Common myeloid progenitor, CD34-positive (primary cell): Measurements from ENCODE around the gene CLIC1.

Source experiments
- CTCF ChIA-PET: fragments of 350-600 bp; sonication (Branson Sonifier 250); formaldehyde crosslinking; loops from one replicate; lab custom pipeline; 2021; ENCODE audit warnings: antibody characterized with exemption; lab: Charles Lee
- POLR2A ChIA-PET: fragments of 350-600 bp; sonication (Branson Sonifier 250); formaldehyde crosslinking; loops from one replicate; lab custom pipeline; 2021; ENCODE audit warnings: antibody characterized with exemption; lab: Charles Lee
- DNase-seq, 3 donors: peaks; one replicate each; pipeline versions ENCODE4 v3.0.0 to v3.0.0-alpha.2; 2013
- H3K27ac ChIP-seq, 2 experiments: 1 replicate in 1 of 2; 2 replicates in 1 of 2; pipeline ENCODE4 v1.7.0; 2013; ENCODE audit warnings: inconsistent platforms in 2 of 2, low read length in 2 of 2, mild to moderate bottlenecking in 2 of 2, low read depth in 1 of 2, moderate library complexity in 1 of 2; ENCODE audit not compliant: severe bottlenecking in 2 of 2, insufficient read depth in 1 of 2, poor library complexity in 1 of 2
- H3K27me3 ChIP-seq, 5 experiments: replicated peaks in 2 of 5; 1 replicate in 3 of 5; 2 replicates in 2 of 5; pipeline versions ENCODE4 v1.6.1 to v1.7.0; 2013; ENCODE audit warnings: low read length in 4 of 5, mild to moderate bottlenecking in 2 of 5, moderate library complexity in 2 of 5, inconsistent platforms in 1 of 5; ENCODE audit not compliant: insufficient read depth in 5 of 5, control insufficient read depth in 4 of 5
- H3K36me3 ChIP-seq, 4 experiments: 1 replicate in 2 of 4; 2 replicates in 2 of 4; pipeline versions ENCODE4 v1.6.1 to v1.7.0; 2013; ENCODE audit warnings: low read length in 3 of 4, control low read depth in 1 of 4, mild to moderate bottlenecking in 1 of 4; ENCODE audit not compliant: control insufficient read depth in 4 of 4, insufficient read depth in 4 of 4
- H3K4me1 ChIP-seq, 4 experiments: 1 replicate in 3 of 4; 2 replicates in 1 of 4; pipeline versions ENCODE4 v1.6.1 to v1.7.1; 2013; ENCODE audit warnings: low read length in 3 of 4, mild to moderate bottlenecking in 3 of 4, control low read depth in 1 of 4, inconsistent platforms in 1 of 4, moderate library complexity in 1 of 4; ENCODE audit not compliant: control insufficient read depth in 4 of 4, insufficient read depth in 4 of 4; ENCODE audit errors: control extremely low read depth in 1 of 4
- H3K4me3 ChIP-seq, 7 experiments: 1 replicate in 4 of 7; 2 replicates in 3 of 7; pipeline versions ENCODE4 v1.5.1 to v1.7.0; 2013; ENCODE audit warnings: mild to moderate bottlenecking in 7 of 7, low read length in 6 of 7, moderate library complexity in 6 of 7, inconsistent platforms in 2 of 7, low read depth in 2 of 7, control low read depth in 1 of 7; ENCODE audit not compliant: insufficient read depth in 4 of 7, control insufficient read depth in 1 of 7; ENCODE audit errors: extremely low read depth in 1 of 7
- H3K9me3 ChIP-seq, 5 experiments: 1 replicate in 4 of 5; 2 replicates in 1 of 5; pipeline versions ENCODE4 v1.6.1 to v1.7.1; 2013; ENCODE audit warnings: low read length in 4 of 5, mild to moderate bottlenecking in 2 of 5, inconsistent platforms in 1 of 5, low read depth in 1 of 5, moderate library complexity in 1 of 5; ENCODE audit not compliant: control insufficient read depth in 4 of 5, insufficient read depth in 2 of 5; ENCODE audit errors: control extremely low read depth in 1 of 5
- WGBS: methylation state at CpG from one replicate; pipeline ENCODE4 v1.1.5; 2013; ENCODE audit not compliant: insufficient coverage; 5-methylcytosine and 5-hydroxymethylcytosine counted together

CLIC1 gene

DNA sequence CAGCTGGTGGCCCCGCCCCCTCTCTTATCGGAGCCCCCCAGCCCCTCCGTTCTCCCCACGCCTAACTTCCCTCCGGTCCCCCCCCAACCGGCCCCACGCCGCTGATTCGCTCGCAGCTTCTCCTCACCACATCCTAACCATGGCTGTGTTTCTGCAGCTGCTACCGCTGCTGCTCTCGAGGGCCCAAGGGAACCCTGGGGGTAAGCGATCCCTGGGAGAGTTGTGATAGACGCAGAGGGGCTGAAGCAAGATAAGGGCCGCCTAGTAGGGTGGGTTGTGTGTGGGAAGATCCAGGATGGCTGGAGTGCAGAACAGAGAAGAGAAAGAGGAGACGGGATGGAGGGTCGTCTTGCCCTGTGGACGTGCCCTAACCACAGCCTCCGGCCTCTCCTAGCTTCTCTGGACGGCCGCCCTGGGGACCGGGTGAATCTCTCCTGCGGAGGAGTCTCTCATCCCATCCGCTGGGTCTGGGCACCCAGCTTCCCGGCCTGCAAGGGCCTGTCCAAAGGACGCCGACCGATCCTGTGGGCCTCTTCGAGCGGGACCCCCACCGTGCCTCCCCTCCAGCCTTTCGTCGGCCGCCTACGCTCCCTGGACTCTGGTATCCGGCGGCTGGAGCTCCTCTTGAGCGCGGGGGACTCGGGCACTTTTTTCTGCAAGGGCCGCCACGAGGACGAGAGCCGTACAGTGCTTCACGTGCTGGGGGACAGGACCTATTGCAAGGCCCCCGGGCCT, 12.9 kb downstream of the CLIC1 start, which contains the start of gene MPIG6B:
MPIG6B (plus strand) TSS at position 129 of the 735 bp plus-strand sequence; CDS start at position 140, 11 bp downstream.
- WGBS, result 41% methylated on average over 42 of the region's 46 CpGs
- CTCF ChIA-PET, result interaction anchor here (0.6 to 19.7 kb wide), 13 partner anchors 10 to 106 kb away, joined by 3 to 268 read pairs (median 5); partner anchors contain the start of genes LY6G6D, LY6G6F, MSH5 and SAPCD1
- Histone ChIP-seq H3K9me3 (no peaks in the 10 kb centered on the region), H3K27ac (peak within 1 kb of the TSS; percentile 33 to 65), H3K4me1 (peaks cover 11 to 58% (median 50%) of the 10 kb centered on the region in 4 experiments), H3K36me3 (peaks cover 0 to 23% (median 9%) of the 10 kb centered on the region in 4 experiments), H3K27me3 (no peaks in the 10 kb centered on the region), H3K4me3 (peak within 1 kb of the TSS in 5 of 7 experiments; percentile 27 to 69 (median 56))
- peak in 2 of 3 donors; percentile 73 to 80 for DNase-seq
- POLR2A ChIA-PET, result interaction anchor here (0.6 to 2.6 kb wide), 4 partner anchors 12 to 244 kb away, joined by 3 to 21 read pairs (median 12); partner anchors contain the start of gene MSH5

GRCh38 chr6:31722173-31722572, 14.2 kb downstream of the CLIC1 start:
- peaks cover 0 to 20% (median 8%) of the 10 kb centered on the region in 4 experiments for H3K36me3 ChIP-seq
- H3K9me3 ChIP-seq, result no peaks in the 10 kb centered on the region
- ChIA-PET POLR2A (no interaction called here), CTCF (interaction anchor here (1.0 to 9.4 kb wide), 5 partner anchors 9 to 56 kb away, joined by 3 to 136 read pairs (median 3); partner anchors contain the start of genes LY6G6D and MSH5)
- WGBS, result 89% methylated on average over 3 of the region's 3 CpGs
- H3K4me1 ChIP-seq, result peaks cover 11 to 46% (median 38%) of the 10 kb centered on the region in 4 experiments
- H3K4me3 ChIP-seq, result no peak overlapping the region
- no peak for DNase-seq
- H3K27me3 ChIP-seq, result no peaks in the 10 kb centered on the region
- H3K27ac ChIP-seq, result no peak overlapping the region

GRCh38 chr6:31721351-31722020, 14.8 kb downstream of the CLIC1 start, which contains the start of gene LY6G6C:
Gene LY6G6C, minus strand, starts transcription at chr6:31721746. Its CDS starts 67 bp downstream, at chr6:31721679.
- CTCF ChIA-PET, result interaction anchor here (1.0 to 9.4 kb wide), 6 partner anchors 8 to 92 kb away, joined by 3 to 136 read pairs (median 3); partner anchors contain the start of genes LY6G6D and MSH5
- POLR2A ChIA-PET, result interaction anchor here (0.6 kb wide), 1 partner anchor 8 kb away, joined by 3 read pairs; no protein-coding TSS in a partner anchor

DNA sequence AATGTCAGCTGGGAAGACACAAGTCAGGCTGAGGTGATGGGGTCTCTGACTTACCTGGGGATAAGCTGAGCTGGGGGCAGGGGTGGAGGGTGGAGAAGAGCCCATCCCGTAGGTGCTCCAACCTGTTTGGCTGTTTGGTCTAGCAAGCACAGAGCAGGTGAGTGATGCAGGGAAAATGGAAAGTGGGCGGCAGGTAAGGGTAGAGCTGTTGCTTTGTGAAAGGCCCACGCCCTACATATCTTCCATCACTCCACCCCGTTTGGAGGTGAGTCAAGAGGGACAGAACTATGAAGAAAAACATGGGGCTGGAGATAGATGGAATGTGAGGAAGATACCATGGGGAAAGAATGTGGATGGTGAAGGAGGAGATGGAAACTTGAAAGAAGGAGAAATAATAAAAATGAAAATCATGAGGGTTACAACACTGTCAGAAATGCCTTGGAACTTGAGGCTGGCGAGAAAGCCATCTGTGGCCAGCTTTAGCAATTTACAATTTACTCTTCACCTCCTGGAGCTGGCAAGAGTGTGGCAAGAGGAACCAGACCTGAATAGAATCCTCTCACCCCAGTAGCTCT, 16.0 kb downstream of the CLIC1 start:
- ChIA-PET CTCF (interaction anchor here (0.9 to 2.4 kb wide), 4 partner anchors 9 to 110 kb away, joined by 3 to 6 read pairs (median 4); no protein-coding TSS in a partner anchor), POLR2A (no interaction called here)
- no peak for DNase-seq

More at GRCh38 chr6:31721351-31722020, 14.8 kb downstream of the CLIC1 start, which contains the start of gene LY6G6C:
- Histone ChIP-seq H3K4me3 (no peak within 1 kb of the TSS), H3K27ac (no peak within 1 kb of the TSS), H3K36me3 (peaks cover 0 to 13% (median 5%) of the 10 kb centered on the region in 4 experiments), H3K27me3 (no peaks in the 10 kb centered on the region), H3K4me1 (peaks cover 4 to 39% (median 31%) of the 10 kb centered on the region in 4 experiments), H3K9me3 (no peaks in the 10 kb centered on the region)
- DNase-seq, result no peak
- WGBS, result 100% methylated on average over 1 of the region's 4 CpGs

DNA sequence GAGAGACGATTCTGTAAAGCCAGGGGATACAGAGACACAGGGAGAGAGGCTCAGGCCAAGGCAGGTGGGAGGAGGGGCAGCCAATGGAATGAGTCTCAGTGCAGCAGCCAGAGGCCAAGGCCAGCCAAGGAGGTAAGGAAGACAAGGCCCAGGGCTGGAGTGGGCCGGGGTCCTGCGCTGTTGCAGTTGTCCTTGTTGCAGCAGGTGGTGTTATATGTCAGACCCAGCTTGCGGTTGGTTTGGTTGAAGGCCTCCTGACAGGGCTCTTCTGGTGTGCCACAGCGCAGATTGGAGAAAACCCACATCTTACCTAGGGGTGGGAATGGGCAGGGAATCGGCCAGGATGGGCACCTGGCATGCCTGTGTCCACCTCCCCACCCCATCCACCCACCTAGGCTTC, 17.3 kb downstream of the CLIC1 start:
- DNase-seq, result no peak
- Histone ChIP-seq H3K27me3 (no peaks in the 10 kb centered on the region), H3K4me3 (no peak overlapping the region), H3K27ac (no peak overlapping the region), H3K36me3 (no peaks in the 10 kb centered on the region), H3K9me3 (no peaks in the 10 kb centered on the region), H3K4me1 (peaks cover 2 to 28% (median 19%) of the 10 kb centered on the region in 4 experiments)
- WGBS, result 89% methylated on average over 4 of the region's 6 CpGs
- ChIA-PET CTCF (no interaction called here), POLR2A (no interaction called here)

More for the DNA sequence above, 16.0 kb downstream of the CLIC1 start:
- no peak overlapping the region for H3K27ac ChIP-seq
- peaks cover 0 to 3% (median 1%) of the 10 kb centered on the region in 4 experiments for H3K36me3 ChIP-seq
- 100% methylated on average over 5 of the region's 5 CpGs for WGBS
- H3K4me3 ChIP-seq, result no peak overlapping the region
- H3K27me3 ChIP-seq, result no peaks in the 10 kb centered on the region
- no peaks in the 10 kb centered on the region for H3K9me3 ChIP-seq
- peaks cover 0 to 30% (median 23%) of the 10 kb centered on the region in 4 experiments for H3K4me1 ChIP-seq

DNA sequence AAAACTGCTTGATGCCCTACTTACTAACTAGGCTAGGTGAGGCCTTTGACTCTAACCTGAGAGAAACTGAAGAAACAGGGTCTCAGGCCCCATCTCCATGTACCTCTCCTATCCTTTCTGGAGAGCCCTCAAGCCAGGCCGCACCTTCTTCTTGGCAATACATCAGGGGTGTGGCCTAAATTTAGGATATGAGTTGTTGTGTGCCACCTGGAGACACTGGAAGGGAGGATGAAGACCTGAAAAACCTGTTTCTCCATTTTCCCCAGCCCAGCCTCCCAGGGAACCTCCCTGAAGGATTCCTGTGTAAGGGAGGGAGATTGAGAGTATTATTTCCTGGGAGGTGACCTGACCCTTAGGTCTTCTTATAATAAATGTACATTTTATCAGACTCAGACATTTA, 18.1 kb downstream of the CLIC1 start:
- POLR2A ChIA-PET, result no interaction called here
- no CpG with 5 or more reads among the region's 1 CpG for WGBS
- no peak overlapping the region for H3K4me3 ChIP-seq
- H3K36me3 ChIP-seq, result no peaks in the 10 kb centered on the region
- H3K9me3 ChIP-seq, result no peaks in the 10 kb centered on the region
- H3K27me3 ChIP-seq, result no peaks in the 10 kb centered on the region
- DNase-seq, result no peak
- CTCF ChIA-PET, result no interaction called here
- no peak overlapping the region for H3K27ac ChIP-seq
- H3K4me1 ChIP-seq, result peaks cover 2 to 24% (median 17%) of the 10 kb centered on the region in 4 experiments
